Caco-2 (cell line): ENCODE results near the gene EIF5AL1. TPM values are rescaled to one million over a fixed set of nuclear protein-coding genes. Genes with fewer than 3 reads are reported as not detected.

Source experiments
- BruUV-seq: library from RNA; stranded (reverse); fragments of 400-500 nt; replicated peaks from 2 replicates; lab custom pipeline; 2021; lab: Mats Ljungman, UMichigan
- CTCF ChIA-PET: fragments of 300-600 bp; sonication (Branson Sonifier 250); formaldehyde crosslinking; loops from one replicate; lab custom pipeline; 2022; ENCODE audit warnings: antibody characterized with exemption; lab: Charles Lee
- POLR2A ChIA-PET: fragments of 300-600 bp; sonication (Branson Sonifier 250); formaldehyde crosslinking; loops from one replicate; lab custom pipeline; 2022; ENCODE audit warnings: antibody characterized with exemption; lab: Charles Lee
- DNase-seq, 2 experiments: peaks; one replicate each; pipeline versions ENCODE4 v3.0.0 to v3.0.0-alpha.2; 2020 to 2022
- H3K27me3 ChIP-seq: replicated peaks from 2 replicates; pipeline ENCODE4 v1.6.0; 2011; ENCODE audit warnings: low read length; ENCODE audit not compliant: control insufficient read depth, insufficient read depth
- H3K36me3 ChIP-seq: 2 replicates; pipeline ENCODE4 v1.5.1; 2011; ENCODE audit warnings: low read length; ENCODE audit not compliant: control insufficient read depth, insufficient read depth
- H3K4me1 ChIP-seq: fragments of 250-450 bp; sonication (Bioruptor Pico); 2 replicates; pipeline ENCODE4 v1.5.1; 2020; ENCODE audit warnings: mild to moderate bottlenecking
- H3K4me3 ChIP-seq: 2 replicates; pipeline ENCODE4 v1.5.1; 2011; ENCODE audit warnings: low read depth, mild to moderate bottlenecking, control low read depth, low read length
- H3K9me3 ChIP-seq: fragments of 250-450 bp; sonication (Bioruptor Pico); 2 replicates; pipeline ENCODE4 v1.5.1; 2020; ENCODE audit warnings: mild to moderate bottlenecking, moderate library complexity
- H3K27ac Mint-ChIP-seq: one replicate; pipeline ENCODE4 v1.8.0; 2022; ENCODE audit warnings: mixed read lengths; ENCODE audit not compliant: unreplicated experiment
- H3K27me3 Mint-ChIP-seq: one replicate; pipeline ENCODE4 v1.8.0; 2022; ENCODE audit warnings: mixed read lengths; ENCODE audit not compliant: insufficient read depth, unreplicated experiment
- H3K36me3 Mint-ChIP-seq: one replicate; pipeline ENCODE4 v1.8.0; 2022; ENCODE audit warnings: mild to moderate bottlenecking, mixed read lengths; ENCODE audit not compliant: insufficient read depth, unreplicated experiment
- H3K4me1 Mint-ChIP-seq: one replicate; pipeline ENCODE4 v1.8.0; 2022; ENCODE audit warnings: low read depth, mixed read lengths; ENCODE audit not compliant: unreplicated experiment
- H3K4me3 Mint-ChIP-seq: one replicate; pipeline ENCODE4 v1.8.0; 2022; ENCODE audit warnings: mild to moderate bottlenecking, moderate library complexity, mixed read lengths; ENCODE audit not compliant: unreplicated experiment
- H3K9me3 Mint-ChIP-seq: one replicate; pipeline ENCODE4 v1.8.0; 2022; ENCODE audit warnings: mixed read lengths; ENCODE audit not compliant: unreplicated experiment
- CTCF ChIP-seq, 2 experiments: fragments of 200-600 bp in 1 of 2; IDR thresholded peaks; 1 replicate in 1 of 2; 2 replicates in 1 of 2; pipeline versions ENCODE4 v1.5.1 to v1.8.0; 2011 to 2022; ENCODE audit warnings: antibody characterized with exemption in 1 of 2, control low read depth in 1 of 2, inconsistent platforms in 1 of 2, low read depth in 1 of 2, low read length in 1 of 2, mild to moderate bottlenecking in 1 of 2, moderate library complexity in 1 of 2; ENCODE audit not compliant: insufficient read depth in 1 of 2, severe bottlenecking in 1 of 2, unreplicated experiment in 1 of 2
- intact Hi-C: fragments of 100-400 bp; cut with micrococcal nuclease; formaldehyde crosslinking; loops from one replicate; pipeline ENCODE4 v1.10.0; 2022; ENCODE audit not compliant: unreplicated experiment
- total RNA-seq: library from RNA; stranded (reverse); gene quantifications from 2 replicates; pipeline ENCODE4 v1.2.3, GENCODE V29; 2022

EIF5AL1 gene
- total RNA-seq, 1 experiment from 2014 or later = 0.93 TPM

DNA sequence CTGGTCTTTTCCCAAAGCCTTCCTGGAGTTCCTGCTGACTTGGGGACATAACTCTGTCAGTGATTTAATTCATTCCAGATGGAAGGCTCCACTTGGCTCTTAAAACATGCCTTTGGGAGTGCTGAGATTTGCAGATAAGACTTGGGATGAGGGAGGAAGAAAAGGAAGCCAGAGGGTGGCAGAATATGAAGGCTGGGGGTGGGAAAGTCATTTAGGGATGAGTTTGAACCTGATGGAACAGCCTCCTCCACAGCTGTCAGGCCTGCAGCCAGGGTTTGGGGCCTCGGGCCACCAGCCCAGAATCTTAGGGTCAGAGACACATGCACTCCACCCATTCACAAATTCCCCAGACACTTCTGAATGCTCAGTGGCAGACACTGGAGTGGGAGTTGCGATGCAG is 28.4 kb upstream of the EIF5AL1 start:
- H3K27me3 Mint-ChIP-seq = peaks cover 5% of the 10 kb centered on the region
- BruUV-seq = no TSS peak
- no peaks in the 10 kb centered on the region for H3K4me1 ChIP-seq
- no peaks in the 10 kb centered on the region for H3K9me3 ChIP-seq
- H3K27me3 ChIP-seq = no peaks in the 10 kb centered on the region; the same call in 1 of the 2 replicates
- H3K4me3 ChIP-seq = no peak overlapping the region
- DNase-seq = no peak
- H3K36me3 Mint-ChIP-seq = no peaks in the 10 kb centered on the region
- H3K36me3 ChIP-seq = no peaks in the 10 kb centered on the region
- TF ChIP-seq CTCF (IDR thresholded peaks at IDR 0.05; ENCODE audit: insufficient read depth in 1 of 2, low read depth in 1 of 2, low read length in 1 of 2, severe bottlenecking in 1 of 2, unreplicated experiment in 1 of 2) = no peak
- H3K27ac Mint-ChIP-seq = no peak overlapping the region
- no peak overlapping the region for H3K4me3 Mint-ChIP-seq
- no peaks in the 10 kb centered on the region for H3K9me3 Mint-ChIP-seq
- ChIA-PET CTCF (no interaction called here), POLR2A (no interaction called here)
- peaks cover 6% of the 10 kb centered on the region for H3K4me1 Mint-ChIP-seq
- intact Hi-C loops = no loop called here

DNA sequence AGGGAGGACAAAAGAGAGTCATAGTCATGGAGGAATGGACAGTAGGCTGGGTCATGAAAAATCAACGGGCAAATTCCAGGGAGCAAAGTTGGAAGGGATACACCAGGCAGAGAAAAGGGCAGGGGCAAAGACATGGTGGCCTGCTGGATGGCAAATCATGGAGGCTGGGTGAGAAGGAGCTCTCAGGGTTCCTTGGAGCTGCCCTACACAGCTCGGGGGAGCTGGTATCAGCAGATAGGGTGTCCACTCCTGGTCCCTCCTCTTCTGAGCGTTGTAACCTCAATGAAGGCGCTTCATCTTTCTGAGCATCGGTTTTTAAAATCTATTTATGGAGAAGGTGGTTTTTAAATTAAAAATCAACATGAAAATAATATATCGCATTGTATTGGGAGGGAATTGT is 27.9 kb upstream of the EIF5AL1 start:
- no peak for DNase-seq
- Mint-ChIP-seq H3K27ac (no peak overlapping the region), H3K9me3 (no peaks in the 10 kb centered on the region), H3K4me1 (peaks cover 6% of the 10 kb centered on the region), H3K4me3 (no peak overlapping the region), H3K27me3 (peaks cover 5% of the 10 kb centered on the region), H3K36me3 (no peaks in the 10 kb centered on the region)
- Histone ChIP-seq H3K27me3 (no peaks in the 10 kb centered on the region; the same call in 1 of the 2 replicates), H3K4me1 (no peaks in the 10 kb centered on the region), H3K36me3 (no peaks in the 10 kb centered on the region), H3K9me3 (no peaks in the 10 kb centered on the region), H3K4me3 (no peak overlapping the region)
- CTCF ChIA-PET = no interaction called here
- no peak for TF ChIP-seq CTCF (IDR thresholded peaks at IDR 0.05; ENCODE audit: insufficient read depth in 1 of 2, low read depth in 1 of 2, low read length in 1 of 2, severe bottlenecking in 1 of 2, unreplicated experiment in 1 of 2)
- BruUV-seq = no TSS peak
- intact Hi-C loops = no loop called here
- POLR2A ChIA-PET = no interaction called here

GRCh38 chr10:79487296-79488194 is 24.8 kb upstream of the EIF5AL1 start:
- no peaks in the 10 kb centered on the region for H3K9me3 ChIP-seq
- H3K27me3 Mint-ChIP-seq = no peaks in the 10 kb centered on the region
- no peak overlapping the region for H3K4me3 Mint-ChIP-seq
- no TSS peak for BruUV-seq
- H3K36me3 Mint-ChIP-seq = no peaks in the 10 kb centered on the region
- H3K36me3 ChIP-seq = no peaks in the 10 kb centered on the region
- H3K27ac Mint-ChIP-seq = no peak overlapping the region
- H3K4me3 ChIP-seq = no peak overlapping the region
- peak; percentile 77 for DNase-seq
- H3K27me3 ChIP-seq = no peaks in the 10 kb centered on the region; the same call in 1 of the 2 replicates
- H3K9me3 Mint-ChIP-seq = no peaks in the 10 kb centered on the region
- peak; percentile 68 to 85 for TF ChIP-seq CTCF (IDR thresholded peaks at IDR 0.05; ENCODE audit: insufficient read depth in 1 of 2, low read depth in 1 of 2, low read length in 1 of 2, severe bottlenecking in 1 of 2, unreplicated experiment in 1 of 2)
- no peaks in the 10 kb centered on the region for H3K4me1 ChIP-seq
- intact Hi-C loops = loop anchor here (1.0 to 5.0 kb wide), 3 partner anchors 87 to 113 kb away; no protein-coding TSS in a partner anchor
- peaks cover 6% of the 10 kb centered on the region for H3K4me1 Mint-ChIP-seq
- ChIA-PET POLR2A (interaction anchor here (0.6 kb wide), 1 partner anchor 132 kb away, joined by 3 read pairs; no protein-coding TSS in a partner anchor), CTCF (interaction anchor here (0.8 to 2.7 kb wide), 7 partner anchors 13 to 114 kb away, joined by 3 to 41 read pairs (median 3); partner anchors contain the start of gene ZCCHC24)
